GM12892 (cell line): ENCODE data around the gene CDH23.

Experiments
- DNase-seq: peaks from one replicate; pipeline ENCODE4 v3.0.0; 2011; ENCODE audit not compliant: insufficient read length
- FAIRE-seq: peaks from 2 replicates; lab custom pipeline; 2011; peaks lifted over from hg19 to GRCh38; lab: Jason Lieb, UNC
- POLR2A ChIP-seq: IDR thresholded peaks from 2 replicates; pipeline ENCODE4 v1.6.1; 2011; ENCODE audit warnings: low read depth, low read length, control low read depth
- POLR2AphosphoS5 ChIP-seq: IDR thresholded peaks from 2 replicates; pipeline ENCODE4 v1.6.1; 2011; ENCODE audit warnings: low read depth, low read length, control low read depth
- TAF1 ChIP-seq: IDR thresholded peaks from 2 replicates; pipeline ENCODE4 v1.6.1; 2011; ENCODE audit warnings: low read depth, mild to moderate bottlenecking, control low read depth, low read length, borderline replicate concordance

The CDH23 gene

GRCh38 chr10:71767420-71768035 is 370.8 kb downstream of the CDH23 start:
- no peak for DNase-seq
- TF ChIP-seq POLR2A (no peak), POLR2AphosphoS5 (no peak), TAF1 (no peak)
- no peak for FAIRE-seq

- TF ChIP-seq POLR2AphosphoS5 (no peak), POLR2A (0 out of 2 replicates have a peak, but pooled peaks have one; percentile 32)
- FAIRE-seq (peak; percentile 63), DNase-seq (no peak)
These were observed 372.6 kb downstream of the CDH23 start for GRCh38 chr10:71769279-71769823.

- FAIRE-seq (no peak), DNase-seq (no peak)
- TF ChIP-seq POLR2AphosphoS5 (no peak), TAF1 (no peak), POLR2A (no peak)
These were observed 373.5 kb downstream of the CDH23 start for GRCh38 chr10:71770255-71770654.

- DNase-seq (no peak), FAIRE-seq (no peak)
- TF ChIP-seq TAF1 (no peak), POLR2A (no peak), POLR2AphosphoS5 (no peak)
These were observed 374.1 kb downstream of the CDH23 start for GRCh38 chr10:71770789-71771188.

- DNase-seq (no peak), FAIRE-seq (no peak)
- TF ChIP-seq TAF1 (no peak), POLR2A (no peak), POLR2AphosphoS5 (no peak)
These were observed 374.5 kb downstream of the CDH23 start for GRCh38 chr10:71771204-71771603.

GRCh38 chr10:71771821-71772617 is 375.3 kb downstream of the CDH23 start:
- TF ChIP-seq POLR2A (no peak), POLR2AphosphoS5 (no peak), TAF1 (no peak)
- DNase-seq (no peak), FAIRE-seq (no peak)

GRCh38 chr10:71772832-71773220 is 376.1 kb downstream of the CDH23 start:
- TF ChIP-seq POLR2A (no peak), POLR2AphosphoS5 (no peak), TAF1 (no peak)
- no peak for DNase-seq
- no peak for FAIRE-seq

GRCh38 chr10:71773221-71773971 is 376.7 kb downstream of the CDH23 start, which contains the start of gene VSIR:
Gene VSIR (minus strand): TSS chr10:71773520. CDS start chr10:71773439, 81 bp downstream.
- FAIRE-seq = peak; percentile 89
- peak; percentile 89 for DNase-seq
- TF ChIP-seq POLR2A (peak; percentile 82), TAF1 (0 out of 2 replicates have a peak, but pooled peaks have one; percentile 29), POLR2AphosphoS5 (0 out of 2 replicates have a peak, but pooled peaks have one; percentile 27)

- no peak for TF ChIP-seq POLR2AphosphoS5
- TF ChIP-seq TAF1 = 0 out of 2 replicates have a peak, but pooled peaks have one; percentile 9
- no peak for FAIRE-seq
- DNase-seq = no peak
These were observed 378.4 kb downstream of the CDH23 start for GRCh38 chr10:71774916-71775702.

GRCh38 chr10:71776481-71776925 is 379.8 kb downstream of the CDH23 start:
- FAIRE-seq = no peak
- no peak for TF ChIP-seq TAF1
- TF ChIP-seq POLR2AphosphoS5 = no peak
- no peak for TF ChIP-seq POLR2A
- no peak for DNase-seq
